K562 (cell line): ENCODE data around the gene CFAP54. TPM values are rescaled to one million over a fixed set of nuclear protein-coding genes. Genes with fewer than 3 reads are reported as not detected.
A peak's percentile ranks its signal among the peaks of the same experiment; 100 is the strongest.

ENCODE experiments used
- ATAC-seq: fragments of 200-7000 bp; cut with Tn5 transposase; 3 replicates; pipeline ENCODE4 v1.9.1; 2020; ENCODE audit warnings: moderate library complexity
- BruUV-seq: library from RNA; stranded (reverse); fragments of 400-500 nt; replicated peaks from 2 replicates; lab custom pipeline; 2021; lab: Mats Ljungman, UMichigan
- CTCF ChIA-PET: fragments of 300-600 bp; formaldehyde crosslinking; extraction: SDS; loops from one replicate; lab custom pipeline; 2021; ENCODE audit warnings: low intra/inter-chr PET ratio; lab: Yijun Ruan, JAX
- POLR2A ChIA-PET: fragments of 300-600, 350-650 bp; sonication (Branson Sonifier 250); formaldehyde crosslinking; extraction: SDS; loops from one replicate; lab custom pipeline; 2021; ENCODE audit warnings: antibody characterized with exemption, inconsistent platforms; lab: Yijun Ruan, JAX
- DNase-seq, 4 experiments: peaks; one replicate each; pipeline versions ENCODE4 v3.0.0 to v3.0.0-alpha.2; 2011 to 2018; ENCODE audit warnings: low spot score in 3 of 4, mixed read lengths in 3 of 4; ENCODE audit errors: extremely low read depth in 1 of 4
- FAIRE-seq: peaks from 2 replicates; lab custom pipeline; 2011; peaks lifted over from hg19 to GRCh38; lab: Jason Lieb, UNC
- H2AFZ ChIP-seq: 2 replicates; pipeline ENCODE4 v1.6.0; 2011; ENCODE audit warnings: low read depth, low read length, control low read depth, inconsistent platforms
- H3K27ac ChIP-seq: fragments of 200-600 bp; 3 replicates; pipeline ENCODE4 v1.8.0; 2011; ENCODE audit warnings: low read depth, mild to moderate bottlenecking, control low read depth, inconsistent platforms, low read length, moderate library complexity, mixed read lengths; ENCODE audit errors: extremely low read depth
- H3K27me3 ChIP-seq, 2 experiments: fragments of 300-600 bp in 1 of 2; 2 replicates in 1 of 2; 3 replicates in 1 of 2; pipeline versions ENCODE4 v1.6.0 to v1.8.0; 2011; ENCODE audit warnings: inconsistent platforms in 2 of 2, low read length in 2 of 2, mild to moderate bottlenecking in 1 of 2, mixed read lengths in 1 of 2, moderate library complexity in 1 of 2; ENCODE audit not compliant: control insufficient read depth in 2 of 2, insufficient read depth in 2 of 2
- H3K36me3 ChIP-seq: fragments of 300-600 bp; 3 replicates; pipeline ENCODE4 v1.8.0; 2011; ENCODE audit warnings: mild to moderate bottlenecking, low read length, inconsistent platforms; ENCODE audit not compliant: control insufficient read depth, insufficient read depth
- H3K4me1 ChIP-seq, 2 experiments: fragments of 200-600 bp in 1 of 2; replicated peaks in 1 of 2; 2 replicates in 1 of 2; 3 replicates in 1 of 2; pipeline versions ENCODE4 v1.5.1 to v1.8.0; 2011; ENCODE audit warnings: inconsistent platforms in 2 of 2, low read length in 2 of 2, mild to moderate bottlenecking in 1 of 2, mixed read lengths in 1 of 2, moderate library complexity in 1 of 2; ENCODE audit not compliant: control insufficient read depth in 2 of 2, insufficient read depth in 2 of 2
- H3K4me2 ChIP-seq: 2 replicates; pipeline ENCODE4 v1.6.1; 2011; ENCODE audit warnings: low read length, control low read depth, inconsistent platforms, mixed read lengths; ENCODE audit not compliant: insufficient read depth
- H3K4me3 ChIP-seq: fragments of 200-600 bp; sonication (generic), shearing (Covaris generic); 2 replicates; pipeline ENCODE4 v1.5.1; 2016; ENCODE audit warnings: control low read depth, inconsistent platforms
- H3K79me2 ChIP-seq: fragments of 200-600 bp; 3 replicates; pipeline ENCODE4 v1.8.0; 2011; ENCODE audit warnings: low read length, inconsistent platforms; ENCODE audit not compliant: control insufficient read depth, insufficient read depth
- H3K9ac ChIP-seq, 2 experiments: 2 replicates each; pipeline versions ENCODE4 v1.6.0 to v1.6.1; 2011; ENCODE audit warnings: low read depth in 2 of 2, low read length in 2 of 2, control low read depth in 1 of 2, inconsistent platforms in 1 of 2, mild to moderate bottlenecking in 1 of 2, mixed read lengths in 1 of 2; ENCODE audit not compliant: insufficient read depth in 1 of 2
- H3K9me1 ChIP-seq: one replicate; pipeline ENCODE4 v1.6.0; 2011; ENCODE audit warnings: inconsistent platforms, mild to moderate bottlenecking, low read length, moderate library complexity; ENCODE audit not compliant: control insufficient read depth, insufficient read depth
- H3K9me3 ChIP-seq: replicated peaks from 2 replicates; pipeline ENCODE4 v1.5.1; 2011; ENCODE audit warnings: low read depth, low read length, inconsistent platforms; ENCODE audit not compliant: control insufficient read depth, insufficient read depth
- H4K20me1 ChIP-seq: replicated peaks from 2 replicates; pipeline ENCODE4 v1.6.1; 2011; ENCODE audit warnings: low read length, inconsistent platforms, mixed read lengths; ENCODE audit not compliant: control insufficient read depth, insufficient read depth
- HNRNPK ChIP-seq: fragments of 200-400 bp; formaldehyde crosslinking; IDR thresholded peaks from one replicate; pipeline ENCODE4 v1.6.1; 2018; ENCODE audit warnings: mild to moderate bottlenecking, low read depth, low read length; ENCODE audit not compliant: poor library complexity, severe bottlenecking
- MBD2 ChIP-seq: sonication (generic); IDR thresholded peaks from 2 replicates; pipeline ENCODE4 v1.6.1; 2016; ENCODE audit warnings: low read depth, borderline replicate concordance
- NCOA1 ChIP-seq: fragments of 450-650 bp; IDR thresholded peaks from 2 replicates; pipeline ENCODE4 v1.6.1; 2016; ENCODE audit warnings: low read depth
- PHTF2 ChIP-seq: fragments of 250-450 bp; sonication (Bioruptor Pico); IDR thresholded peaks from 2 replicates; pipeline ENCODE4 v1.5.0; 2021; ENCODE audit warnings: mild to moderate bottlenecking
- RAD51 ChIP-seq: fragments of 450-650 bp; IDR thresholded peaks from 2 replicates; pipeline ENCODE4 v1.7.1; 2016; ENCODE audit warnings: low read depth, mild to moderate bottlenecking, borderline replicate concordance
- SMAD2 ChIP-seq: fragments of 150-350 bp; IDR thresholded peaks from 2 replicates; pipeline ENCODE4 v1.6.1; 2014; ENCODE audit warnings: low read depth, mild to moderate bottlenecking, low read length
- SMC3 ChIP-seq: conservative IDR thresholded peaks from 2 replicates; pipeline ENCODE4 v1.6.1; 2011; ENCODE audit warnings: low read depth, low read length, improper control_type of control experiment; ENCODE audit not compliant: insufficient read depth
- TBP ChIP-seq: optimal IDR thresholded peaks from 2 replicates; pipeline ENCODE3; 2011; ENCODE audit warnings: low read depth, low read length, improper control_type of control experiment
- TOE1 ChIP-seq, 2 experiments: fragments of 450-650 bp in 1 of 2; sonication (generic) in 1 of 2; formaldehyde crosslinking in 1 of 2; IDR thresholded peaks; 2 replicates each; pipeline versions ENCODE4 v1.7.1 to v1.8.0; 2016 to 2022; ENCODE audit warnings: borderline replicate concordance in 2 of 2, mild to moderate bottlenecking in 2 of 2, antibody characterized with exemption in 1 of 2, inconsistent platforms in 1 of 2, low read depth in 1 of 2, missing genetic modification reagents in 1 of 2, moderate library complexity in 1 of 2
- YY1 ChIP-seq, 3 experiments: IDR thresholded peaks; 2 replicates each; pipeline ENCODE4 v1.6.1; 2011; ENCODE audit warnings: low read length in 2 of 3, mild to moderate bottlenecking in 2 of 3, moderate library complexity in 2 of 3, borderline replicate concordance in 1 of 3, control low read depth in 1 of 3, low read depth in 1 of 3; ENCODE audit not compliant: insufficient read depth in 3 of 3, insufficient replicate concordance in 2 of 3, control insufficient read depth in 1 of 3, insufficient read length in 1 of 3; ENCODE audit errors: extremely low read depth in 1 of 3
- ZFPM2 ChIP-seq: fragments of 250-450 bp; sonication (Bioruptor Pico); IDR thresholded peaks from 2 replicates; pipeline ENCODE4 v1.5.1; 2022; ENCODE audit warnings: mild to moderate bottlenecking
- WGBS: fragments of 100-300 bp; shearing (Covaris generic); methylation state at CpG from one replicate; pipeline ENCODE4 v1.1.6; 2016; ENCODE audit warnings: low coverage, mixed read lengths; ENCODE audit not compliant: insufficient coverage; ENCODE audit errors: missing lambda C conversion rate; 5-methylcytosine and 5-hydroxymethylcytosine counted together
- in situ Hi-C: fragments of 300-500 bp; cut with MboI; formaldehyde crosslinking; loops from 4 replicates; pipeline ENCODE4 v1.15.0; 2018; ENCODE audit warnings: inconsistent platforms, mixed read lengths
- intact Hi-C: fragments of 100-400 bp; cut with micrococcal nuclease; formaldehyde crosslinking; loops from 2 replicates; pipeline ENCODE4 v1.14.2; 2022
- polyA plus RNA-seq, 8 experiments: library from polyadenylated mRNA; depleted of rRNA in 4 of 8; stranded (reverse) in 5 of 8; unstranded in 3 of 8; fragments of >200 nt; fragmentation: Nextera tagmentation in 2 of 8; fragmentation: Illumina TruSeq in 1 of 8; extraction: Ambion mirVana in 2 of 8; extraction: Trizol in 1 of 8; gene quantifications; 2 replicates each; pipeline versions ENCODE4 v1.2.1 to v1.2.3, GENCODE V29; 2011 to 2014; ENCODE audit warnings: inconsistent platforms in 1 of 8, missing spikeins in 1 of 8
- total RNA-seq, 7 experiments: library from RNA; depleted of rRNA in 6 of 7; stranded (reverse); fragments of >200 nt in 6 of 7; fragmentation: Illumina TruSeq in 2 of 7; extraction: Trizol in 2 of 7; gene quantifications; 2 replicates each; pipeline versions ENCODE4 v1.2.1 to v1.2.3, GENCODE V29; 2011 to 2021; ENCODE audit warnings: low replicate concordance in 1 of 7
- TF ChIP-seq, protein P1 (sequence below): fragments of 250-450 bp; sonication (Bioruptor Pico); IDR thresholded peaks from 2 replicates; pipeline ENCODE4 v1.4.0; 2020
- TF ChIP-seq, protein P2 (sequence below), 2 experiments: fragments of 450-650 bp in 1 of 2; sonication (generic) in 1 of 2; formaldehyde crosslinking; conservative IDR thresholded peaks; 2 replicates each; pipeline versions ENCODE4 v1.4.0 to v1.8.1; 2020 to 2022; ENCODE audit warnings: mild to moderate bottlenecking in 1 of 2, missing genetic modification reagents in 1 of 2

The CFAP54 gene
- total and polyA plus RNA-seq, 9 of the 15 experiments (the other 6 are each of a cell fraction or from before 2014, with no cell fraction given) = 0.03 to 0.23 (median 0.10) TPM; not detected in 3

DNA sequence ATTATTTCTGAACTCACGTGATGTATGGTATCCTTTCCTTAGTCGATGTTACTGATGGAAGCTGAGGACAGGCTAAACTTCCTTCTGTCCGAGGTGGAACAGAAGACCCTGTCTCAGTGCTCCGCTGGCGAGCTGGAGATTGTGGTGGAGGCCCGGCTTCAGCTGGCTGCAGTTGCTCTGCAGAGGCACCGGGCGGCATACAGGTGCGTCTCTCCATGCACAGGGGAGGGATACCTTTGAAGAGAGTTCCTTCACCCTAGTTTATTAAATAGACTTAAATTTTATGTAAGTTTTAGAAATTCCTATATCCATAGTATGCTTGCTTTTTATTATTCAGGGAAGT lies 231.0 kb downstream of the CFAP54 start:
- H3K27ac ChIP-seq = no peak overlapping the region
- no peak for FAIRE-seq

More for the DNA sequence above, 231.0 kb downstream of the CFAP54 start:
- H3K4me2 ChIP-seq = no peak overlapping the region
- H3K9me3 ChIP-seq = no peaks in the 10 kb centered on the region
- H3K27me3 ChIP-seq = no peaks in the 10 kb centered on the region
- H3K79me2 ChIP-seq = no peaks in the 10 kb centered on the region
- peak; percentile 42; the same call in 1 of the 3 replicates for ATAC-seq
- H3K9ac ChIP-seq = no peak overlapping the region
- no peak overlapping the region for H3K4me3 ChIP-seq
- no peaks in the 10 kb centered on the region for H3K36me3 ChIP-seq
- WGBS = 0% methylated on average over 9 of the region's 9 CpGs
- H2AFZ ChIP-seq = 0 out of 2 replicates have a peak overlapping the region, but pooled peaks have one; percentile 45
- no peaks in the 10 kb centered on the region for H4K20me1 ChIP-seq
- ChIA-PET CTCF (no interaction called here), POLR2A (interaction anchor here (0.6 kb wide), 1 partner anchor 1625 kb away, joined by 4 read pairs; no protein-coding TSS in a partner anchor)
- DNase-seq = no peak
- H3K4me1 ChIP-seq = no peaks in the 10 kb centered on the region
- in situ Hi-C loops = no loop called here
- no peaks in the 10 kb centered on the region for H3K9me1 ChIP-seq
- intact Hi-C loops = no loop called here
- BruUV-seq = no TSS peak
- no peak for TF ChIP-seq SMC3
- no peak for TF ChIP-seq NCOA1
- TF ChIP-seq RAD51 = no peak
- no peak for TF ChIP-seq MBD2
- TF ChIP-seq, protein P1, sequence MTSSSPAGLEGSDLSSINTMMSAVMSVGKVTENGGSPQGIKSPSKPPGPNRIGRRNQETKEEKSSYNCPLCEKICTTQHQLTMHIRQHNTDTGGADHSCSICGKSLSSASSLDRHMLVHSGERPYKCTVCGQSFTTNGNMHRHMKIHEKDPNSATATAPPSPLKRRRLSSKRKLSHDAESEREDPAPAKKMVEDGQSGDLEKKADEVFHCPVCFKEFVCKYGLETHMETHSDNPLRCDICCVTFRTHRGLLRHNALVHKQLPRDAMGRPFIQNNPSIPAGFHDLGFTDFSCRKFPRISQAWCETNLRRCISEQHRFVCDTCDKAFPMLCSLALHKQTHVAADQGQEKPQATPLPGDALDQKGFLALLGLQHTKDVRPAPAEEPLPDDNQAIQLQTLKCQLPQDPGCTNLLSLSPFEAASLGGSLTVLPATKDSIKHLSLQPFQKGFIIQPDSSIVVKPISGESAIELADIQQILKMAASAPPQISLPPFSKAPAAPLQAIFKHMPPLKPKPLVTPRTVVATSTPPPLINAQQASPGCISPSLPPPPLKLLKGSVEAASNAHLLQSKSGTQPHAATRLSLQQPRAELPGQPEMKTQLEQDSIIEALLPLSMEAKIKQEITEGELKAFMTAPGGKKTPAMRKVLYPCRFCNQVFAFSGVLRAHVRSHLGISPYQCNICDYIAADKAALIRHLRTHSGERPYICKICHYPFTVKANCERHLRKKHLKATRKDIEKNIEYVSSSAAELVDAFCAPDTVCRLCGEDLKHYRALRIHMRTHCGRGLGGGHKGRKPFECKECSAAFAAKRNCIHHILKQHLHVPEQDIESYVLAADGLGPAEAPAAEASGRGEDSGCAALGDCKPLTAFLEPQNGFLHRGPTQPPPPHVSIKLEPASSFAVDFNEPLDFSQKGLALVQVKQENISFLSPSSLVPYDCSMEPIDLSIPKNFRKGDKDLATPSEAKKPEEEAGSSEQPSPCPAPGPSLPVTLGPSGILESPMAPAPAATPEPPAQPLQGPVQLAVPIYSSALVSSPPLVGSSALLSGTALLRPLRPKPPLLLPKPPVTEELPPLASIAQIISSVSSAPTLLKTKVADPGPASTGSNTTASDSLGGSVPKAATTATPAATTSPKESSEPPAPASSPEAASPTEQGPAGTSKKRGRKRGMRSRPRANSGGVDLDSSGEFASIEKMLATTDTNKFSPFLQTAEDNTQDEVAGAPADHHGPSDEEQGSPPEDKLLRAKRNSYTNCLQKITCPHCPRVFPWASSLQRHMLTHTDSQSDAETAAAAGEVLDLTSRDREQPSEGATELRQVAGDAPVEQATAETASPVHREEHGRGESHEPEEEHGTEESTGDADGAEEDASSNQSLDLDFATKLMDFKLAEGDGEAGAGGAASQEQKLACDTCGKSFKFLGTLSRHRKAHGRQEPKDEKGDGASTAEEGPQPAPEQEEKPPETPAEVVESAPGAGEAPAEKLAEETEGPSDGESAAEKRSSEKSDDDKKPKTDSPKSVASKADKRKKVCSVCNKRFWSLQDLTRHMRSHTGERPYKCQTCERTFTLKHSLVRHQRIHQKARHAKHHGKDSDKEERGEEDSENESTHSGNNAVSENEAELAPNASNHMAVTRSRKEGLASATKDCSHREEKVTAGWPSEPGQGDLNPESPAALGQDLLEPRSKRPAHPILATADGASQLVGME (CRISPR knock-in tag) = no peak
- no peak for TF ChIP-seq ZFPM2 (CRISPR knock-in tag)
- no peak for TF ChIP-seq TBP
- no peak for TF ChIP-seq HNRNPK
- no peak for TF ChIP-seq SMAD2
- TF ChIP-seq PHTF2 (CRISPR knock-in tag) = no peak
- TF ChIP-seq, protein P2, sequence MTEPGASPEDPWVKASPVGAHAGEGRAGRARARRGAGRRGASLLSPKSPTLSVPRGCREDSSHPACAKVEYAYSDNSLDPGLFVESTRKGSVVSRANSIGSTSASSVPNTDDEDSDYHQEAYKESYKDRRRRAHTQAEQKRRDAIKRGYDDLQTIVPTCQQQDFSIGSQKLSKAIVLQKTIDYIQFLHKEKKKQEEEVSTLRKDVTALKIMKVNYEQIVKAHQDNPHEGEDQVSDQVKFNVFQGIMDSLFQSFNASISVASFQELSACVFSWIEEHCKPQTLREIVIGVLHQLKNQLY (CRISPR knock-in tag; conservative IDR thresholded peaks at IDR 0.05) = no peak
- TF ChIP-seq YY1 (IDR thresholded peaks at IDR 0.05; ENCODE audit: borderline replicate concordance in 1 of 3, control insufficient read depth in 1 of 3, extremely low read depth in 1 of 3, insufficient read depth in 3 of 3, insufficient read length in 1 of 3, insufficient replicate concordance in 2 of 3, low read depth in 1 of 3, low read length in 2 of 3) = no peak
- no peak for TF ChIP-seq TOE1 (IDR thresholded peaks at IDR 0.05; ENCODE audit: borderline replicate concordance)
- TF ChIP-seq TOE1 (CRISPR knock-in tag; IDR thresholded peaks at IDR 0.05; ENCODE audit: borderline replicate concordance, low read depth) = no peak
